Central memory CD8-positive, alpha-beta T cell (primary cell): ENCODE results near the gene BICC1.
A peak's percentile ranks its signal among the peaks of the same experiment; 100 is the strongest.

Source experiments
- ATAC-seq: fragments of 150-1000 bp; cut with Tn5 transposase; replicated peaks from 2 replicates; pipeline ENCODE4 v1.10.0; 2022; ENCODE audit warnings: mild to moderate bottlenecking, moderate FRiP score, moderate number of reproducible peaks; ENCODE audit not compliant: poor library complexity, severe bottlenecking; ENCODE audit errors: extremely low read depth
- DNase-seq, 2 donors: peaks; one replicate each; pipeline ENCODE4 v3.0.0; 2021; ENCODE audit warnings: low spot score in 2 of 2
- H3K27ac Mint-ChIP-seq: one replicate; pipeline ENCODE4 v1.8.0; 2022; ENCODE audit warnings: low read depth, mild to moderate bottlenecking, moderate library complexity, mixed read lengths
- H3K27me3 Mint-ChIP-seq: one replicate; pipeline ENCODE4 v1.8.0; 2022; ENCODE audit warnings: mixed read lengths
- H3K36me3 Mint-ChIP-seq: one replicate; pipeline ENCODE4 v1.8.0; 2022; ENCODE audit warnings: mild to moderate bottlenecking, moderate library complexity, mixed read lengths; ENCODE audit not compliant: insufficient read depth
- H3K4me1 Mint-ChIP-seq: one replicate; pipeline ENCODE4 v1.8.0; 2022; ENCODE audit warnings: mixed read lengths
- H3K4me3 Mint-ChIP-seq: one replicate; pipeline ENCODE4 v1.8.0; 2022; ENCODE audit warnings: mild to moderate bottlenecking, moderate library complexity, mixed read lengths
- H3K9me3 Mint-ChIP-seq: one replicate; pipeline ENCODE4 v1.8.0; 2022; ENCODE audit warnings: mixed read lengths

Gene BICC1, protein sequence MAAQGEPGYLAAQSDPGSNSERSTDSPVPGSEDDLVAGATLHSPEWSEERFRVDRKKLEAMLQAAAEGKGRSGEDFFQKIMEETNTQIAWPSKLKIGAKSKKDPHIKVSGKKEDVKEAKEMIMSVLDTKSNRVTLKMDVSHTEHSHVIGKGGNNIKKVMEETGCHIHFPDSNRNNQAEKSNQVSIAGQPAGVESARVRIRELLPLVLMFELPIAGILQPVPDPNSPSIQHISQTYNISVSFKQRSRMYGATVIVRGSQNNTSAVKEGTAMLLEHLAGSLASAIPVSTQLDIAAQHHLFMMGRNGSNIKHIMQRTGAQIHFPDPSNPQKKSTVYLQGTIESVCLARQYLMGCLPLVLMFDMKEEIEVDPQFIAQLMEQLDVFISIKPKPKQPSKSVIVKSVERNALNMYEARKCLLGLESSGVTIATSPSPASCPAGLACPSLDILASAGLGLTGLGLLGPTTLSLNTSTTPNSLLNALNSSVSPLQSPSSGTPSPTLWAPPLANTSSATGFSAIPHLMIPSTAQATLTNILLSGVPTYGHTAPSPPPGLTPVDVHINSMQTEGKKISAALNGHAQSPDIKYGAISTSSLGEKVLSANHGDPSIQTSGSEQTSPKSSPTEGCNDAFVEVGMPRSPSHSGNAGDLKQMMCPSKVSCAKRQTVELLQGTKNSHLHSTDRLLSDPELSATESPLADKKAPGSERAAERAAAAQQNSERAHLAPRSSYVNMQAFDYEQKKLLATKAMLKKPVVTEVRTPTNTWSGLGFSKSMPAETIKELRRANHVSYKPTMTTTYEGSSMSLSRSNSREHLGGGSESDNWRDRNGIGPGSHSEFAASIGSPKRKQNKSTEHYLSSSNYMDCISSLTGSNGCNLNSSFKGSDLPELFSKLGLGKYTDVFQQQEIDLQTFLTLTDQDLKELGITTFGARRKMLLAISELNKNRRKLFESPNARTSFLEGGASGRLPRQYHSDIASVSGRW

DNA sequence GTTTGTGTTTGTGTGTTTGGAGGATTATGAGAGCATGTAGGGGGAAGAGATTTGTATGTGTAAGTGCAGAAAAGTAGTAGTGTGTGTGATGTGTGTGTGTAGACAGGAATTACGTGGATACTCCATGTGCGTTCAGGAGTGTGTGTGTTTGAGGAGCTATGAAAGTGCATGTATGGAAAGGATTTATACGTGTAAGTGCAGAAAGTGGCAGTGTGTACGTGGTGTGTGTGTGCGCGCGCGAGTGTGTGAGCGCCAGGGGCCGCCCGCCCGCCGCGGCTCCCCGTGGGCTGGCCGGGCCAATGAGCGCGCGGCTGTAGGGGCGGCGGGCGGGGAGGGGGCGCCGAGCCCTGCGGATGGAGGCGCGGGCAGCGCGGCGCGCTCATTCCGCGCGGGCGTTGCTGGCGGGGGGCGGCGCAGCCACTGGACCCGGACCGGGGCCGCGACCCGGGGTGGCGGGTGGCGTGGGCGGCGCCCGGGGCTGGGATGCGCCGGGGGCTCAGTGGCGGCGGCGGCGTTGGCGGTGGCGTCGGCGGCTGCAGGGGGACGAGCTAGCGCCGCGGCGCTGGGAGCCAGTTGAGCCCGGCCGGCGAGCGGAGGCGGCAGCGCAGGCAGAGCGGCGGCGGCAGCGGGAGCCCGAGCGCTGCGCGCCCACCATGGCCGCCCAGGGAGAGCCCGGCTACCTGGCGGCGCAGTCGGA lies at the start of gene BICC1:
TSS of gene BICC1 (plus strand) at position 382 of the 697 bp plus-strand sequence. CDS start at position 654, 272 bp downstream.
- Mint-ChIP-seq H3K36me3 (peaks cover 2% of the 10 kb centered on the region), H3K27me3 (peaks cover 23% of the 10 kb centered on the region), H3K4me1 (peaks cover 6% of the 10 kb centered on the region), H3K9me3 (no peaks in the 10 kb centered on the region), H3K27ac (no peak within 1 kb of the TSS), H3K4me3 (peak within 1 kb of the TSS; percentile 51)
- DNase-seq (no peak), ATAC-seq (no peak)

DNA sequence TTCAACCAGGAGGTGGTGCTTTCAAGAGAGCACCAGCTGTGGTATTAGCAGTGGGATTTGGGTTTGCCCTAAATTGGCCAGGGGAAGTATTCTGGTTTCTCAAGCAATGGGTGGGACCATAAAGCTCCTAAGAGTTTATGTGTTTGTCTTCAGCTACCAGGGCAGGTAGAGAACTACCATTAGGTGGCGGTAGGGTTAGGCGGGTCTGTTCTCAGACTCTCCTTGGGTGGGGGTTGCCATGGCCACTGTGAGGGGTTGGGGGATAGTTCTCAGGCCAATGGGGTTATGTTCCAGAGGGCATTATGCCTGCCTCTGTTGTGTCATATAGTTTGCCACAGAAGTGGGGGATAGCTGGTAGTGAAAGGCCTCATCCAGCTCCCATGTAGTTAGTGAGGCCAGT lies 47.7 kb upstream of the BICC1 start:
- DNase-seq (no peak), ATAC-seq (no peak)
- Mint-ChIP-seq H3K4me1 (no peaks in the 10 kb centered on the region), H3K9me3 (peaks cover 6% of the 10 kb centered on the region), H3K27me3 (peaks cover 39% of the 10 kb centered on the region), H3K4me3 (no peak overlapping the region), H3K36me3 (no peaks in the 10 kb centered on the region), H3K27ac (no peak overlapping the region)

DNA sequence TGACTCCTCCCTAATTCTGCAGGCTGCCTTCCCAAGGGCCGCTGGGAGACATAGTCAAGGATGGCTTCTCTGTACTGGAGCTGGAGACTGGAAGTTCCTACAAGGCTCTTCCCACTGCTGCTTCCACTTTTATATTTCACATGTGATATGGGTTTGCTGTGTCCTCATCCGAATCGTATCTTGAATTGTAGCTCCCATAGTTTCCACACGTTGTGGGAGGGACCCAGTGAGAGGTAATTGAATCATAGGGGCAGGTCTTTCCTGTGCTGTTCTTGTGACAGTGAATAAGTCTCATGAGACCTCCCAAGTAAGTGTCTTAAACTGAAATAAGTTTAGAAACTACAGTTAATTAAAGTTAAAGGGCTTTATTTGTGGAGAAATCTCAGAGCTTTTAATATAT lies 47.0 kb upstream of the BICC1 start:
- ATAC-seq (no peak), DNase-seq (no peak)
- Mint-ChIP-seq H3K4me1 (no peaks in the 10 kb centered on the region), H3K9me3 (peaks cover 6% of the 10 kb centered on the region), H3K36me3 (no peaks in the 10 kb centered on the region), H3K4me3 (no peak overlapping the region), H3K27me3 (peaks cover 39% of the 10 kb centered on the region), H3K27ac (no peak overlapping the region)

DNA sequence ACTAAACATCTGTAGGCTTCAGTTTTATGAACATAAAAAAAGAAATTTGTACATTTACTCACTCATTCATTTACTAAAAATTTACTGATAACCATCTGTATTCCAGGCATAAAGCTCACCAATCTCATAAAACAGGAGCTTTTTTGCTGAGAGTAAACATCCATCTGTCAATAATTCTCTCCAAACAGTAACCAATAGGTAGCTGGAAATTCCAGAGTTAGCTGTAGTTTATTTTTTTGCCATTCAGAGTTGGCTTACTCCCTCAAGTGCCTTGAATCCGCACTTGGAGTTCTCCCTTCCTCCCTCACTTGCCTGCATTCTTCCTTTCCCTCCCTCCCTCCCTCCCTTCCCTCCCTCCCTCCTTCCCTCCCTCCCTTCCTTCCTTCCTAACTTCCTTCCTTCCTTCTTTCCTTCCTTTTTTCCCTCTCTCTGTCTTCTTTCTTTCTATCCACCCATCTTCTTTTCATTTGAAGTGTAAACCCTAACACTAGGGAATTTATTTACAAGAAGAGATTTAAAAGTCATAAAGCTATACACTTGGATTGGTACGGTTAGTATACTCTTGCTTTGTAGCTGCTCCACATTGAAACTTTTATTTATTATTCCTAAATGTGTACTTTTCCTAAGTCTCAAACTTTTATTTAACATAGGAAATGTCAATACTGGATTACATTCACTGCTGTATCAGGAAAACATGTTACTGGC lies 44.6 kb upstream of the BICC1 start:
- peaks cover 39% of the 10 kb centered on the region for H3K27me3 Mint-ChIP-seq
- DNase-seq (no peak), ATAC-seq (no peak)
- no peak overlapping the region for H3K27ac Mint-ChIP-seq
- H3K36me3 Mint-ChIP-seq = no peaks in the 10 kb centered on the region
- no peaks in the 10 kb centered on the region for H3K4me1 Mint-ChIP-seq
- no peak overlapping the region for H3K4me3 Mint-ChIP-seq
- peaks cover under 1% of the 10 kb centered on the region for H3K9me3 Mint-ChIP-seq

DNA sequence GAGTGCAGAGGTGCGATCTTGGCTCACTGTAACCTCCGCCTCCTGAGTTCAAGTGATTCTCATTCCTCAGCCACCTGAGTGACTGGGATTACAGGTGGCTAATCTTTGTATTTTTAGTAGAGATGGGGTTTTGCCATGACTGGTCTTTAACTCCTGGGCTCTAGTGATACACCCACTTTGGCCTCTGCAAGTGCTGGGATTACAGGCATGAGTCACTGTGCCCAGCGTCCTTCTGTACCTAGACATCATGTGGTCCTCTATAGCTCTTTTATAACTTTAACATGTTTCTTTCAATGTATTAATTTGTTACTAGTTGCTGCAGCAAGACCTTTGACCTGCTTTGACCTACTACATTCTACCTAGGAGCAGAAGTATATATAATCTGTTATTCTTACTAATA lies 38.7 kb upstream of the BICC1 start:
- no peaks in the 10 kb centered on the region for H3K4me1 Mint-ChIP-seq
- ATAC-seq (no peak), DNase-seq (no peak)
- H3K36me3 Mint-ChIP-seq = no peaks in the 10 kb centered on the region
- H3K27ac Mint-ChIP-seq = no peak overlapping the region
- no peak overlapping the region for H3K4me3 Mint-ChIP-seq
- no peaks in the 10 kb centered on the region for H3K9me3 Mint-ChIP-seq
- peaks cover 7% of the 10 kb centered on the region for H3K27me3 Mint-ChIP-seq

DNA sequence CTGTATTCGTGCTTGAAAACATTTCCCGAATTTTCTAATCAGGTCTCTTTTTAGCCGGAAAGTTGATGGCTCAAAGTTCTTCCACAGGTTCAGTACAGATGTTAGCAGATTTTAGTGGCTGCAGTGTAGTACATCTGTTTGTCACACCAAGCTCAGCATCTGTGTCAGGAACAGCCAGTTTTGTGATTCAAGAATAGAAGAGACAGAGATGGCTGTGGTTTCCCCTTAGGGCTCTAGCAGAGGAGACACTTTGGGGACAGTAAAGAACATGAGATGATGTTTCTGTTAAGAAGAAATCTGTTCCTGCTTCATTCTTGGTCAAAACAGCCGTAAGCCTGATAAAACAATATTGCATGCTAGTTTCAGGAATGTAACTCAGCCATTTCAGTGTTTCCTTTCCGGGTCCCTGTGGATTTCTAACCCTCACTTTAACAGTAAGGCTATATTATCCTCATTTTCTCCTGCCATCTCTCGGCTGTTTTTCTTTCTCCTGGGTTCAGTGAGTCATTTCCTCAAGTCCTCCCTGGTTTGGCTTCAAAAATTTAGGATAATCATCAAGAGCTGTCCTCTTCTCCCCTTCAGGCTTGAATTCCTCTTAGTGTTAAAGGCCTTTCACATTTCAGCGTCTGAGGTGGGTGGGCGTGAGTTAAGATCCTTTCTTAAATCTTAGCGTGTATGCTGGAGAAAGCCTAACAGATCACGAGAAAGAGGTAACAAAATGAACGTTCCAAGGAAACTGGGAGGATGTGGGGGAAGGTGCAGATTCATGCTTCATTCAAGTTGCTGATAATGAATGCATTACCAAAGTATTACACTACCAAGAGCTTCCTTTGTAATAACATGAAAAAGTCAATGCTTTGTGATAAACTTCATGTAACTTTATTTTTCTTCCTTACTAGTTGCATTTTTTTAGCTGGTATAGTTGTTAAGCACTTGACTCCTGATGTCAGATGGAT lies 37.1 kb upstream of the BICC1 start:
- Mint-ChIP-seq H3K27ac (no peak overlapping the region), H3K4me1 (no peaks in the 10 kb centered on the region), H3K27me3 (peaks cover 7% of the 10 kb centered on the region), H3K36me3 (no peaks in the 10 kb centered on the region), H3K9me3 (no peaks in the 10 kb centered on the region), H3K4me3 (no peak overlapping the region)
- DNase-seq (no peak), ATAC-seq (no peak)

DNA sequence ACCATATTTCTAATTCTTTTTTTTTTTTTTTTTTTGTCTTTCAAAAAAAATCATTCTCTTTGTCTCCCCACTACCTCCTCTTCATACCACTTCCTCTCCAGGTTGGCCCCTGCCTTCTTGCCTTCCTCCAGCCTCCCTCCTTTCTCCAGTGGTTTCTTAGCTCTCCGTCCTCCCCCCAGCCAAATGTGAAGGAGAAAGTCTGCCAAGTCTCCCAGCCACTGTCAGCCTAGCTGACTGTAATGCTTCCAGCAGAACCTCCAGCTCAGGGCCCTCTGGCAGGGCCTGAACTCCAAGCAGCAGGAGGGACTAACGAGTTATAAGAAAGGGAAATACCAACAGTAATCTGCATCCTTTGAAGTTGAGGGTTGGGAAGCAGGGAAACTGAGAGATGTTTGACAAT lies 35.5 kb upstream of the BICC1 start:
- Mint-ChIP-seq H3K36me3 (no peaks in the 10 kb centered on the region), H3K4me1 (no peaks in the 10 kb centered on the region), H3K27me3 (peaks cover 16% of the 10 kb centered on the region), H3K9me3 (no peaks in the 10 kb centered on the region), H3K4me3 (no peak overlapping the region), H3K27ac (no peak overlapping the region)
- no peak for DNase-seq
- ATAC-seq = no peak

DNA sequence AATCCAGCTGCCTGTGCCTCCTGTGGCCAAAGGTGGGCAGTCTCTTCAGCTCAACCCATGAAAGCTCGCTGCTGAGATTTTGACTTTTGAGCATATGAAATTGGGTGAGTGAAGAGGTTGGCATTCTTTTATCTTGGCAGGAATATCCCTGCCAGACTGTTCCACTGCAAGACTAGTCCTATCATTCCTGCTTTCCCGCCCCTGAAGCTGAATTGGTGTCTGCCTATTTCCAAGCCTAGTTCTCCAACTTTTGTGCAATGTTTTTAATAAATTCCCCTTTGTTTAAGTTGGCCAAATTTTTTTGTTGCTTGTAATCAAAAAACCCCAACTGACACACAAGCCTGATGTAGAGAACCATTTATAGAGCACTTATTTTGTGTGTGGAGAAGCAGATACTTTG lies 34.8 kb upstream of the BICC1 start:
- no peak for ATAC-seq
- no peaks in the 10 kb centered on the region for H3K36me3 Mint-ChIP-seq
- no peak for DNase-seq
- H3K27ac Mint-ChIP-seq = no peak overlapping the region
- H3K9me3 Mint-ChIP-seq = no peaks in the 10 kb centered on the region
- peaks cover 20% of the 10 kb centered on the region for H3K27me3 Mint-ChIP-seq
- H3K4me3 Mint-ChIP-seq = no peak overlapping the region
- no peaks in the 10 kb centered on the region for H3K4me1 Mint-ChIP-seq

DNA sequence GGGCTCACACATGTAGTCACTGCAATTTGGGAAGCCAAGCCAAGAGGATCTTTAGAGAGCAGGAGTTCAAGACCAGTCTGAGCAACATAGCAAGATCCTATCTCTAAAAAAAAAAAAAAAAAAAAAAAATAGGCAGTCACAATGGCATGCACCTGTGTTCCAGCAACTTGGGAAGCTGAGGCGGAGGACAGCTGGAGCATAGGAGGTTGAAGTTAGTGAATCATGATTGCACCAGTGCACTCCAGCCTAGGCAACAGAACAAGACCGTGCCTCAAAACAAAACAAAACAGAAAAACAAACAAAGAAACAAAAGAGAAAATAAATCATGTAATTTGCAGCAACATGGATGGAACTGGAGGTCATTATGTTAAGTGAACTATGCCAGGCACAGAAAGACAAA lies 33.6 kb upstream of the BICC1 start:
- H3K9me3 Mint-ChIP-seq = no peaks in the 10 kb centered on the region
- H3K36me3 Mint-ChIP-seq = no peaks in the 10 kb centered on the region
- H3K4me3 Mint-ChIP-seq = no peak overlapping the region
- no peaks in the 10 kb centered on the region for H3K4me1 Mint-ChIP-seq
- ATAC-seq (no peak), DNase-seq (no peak)
- H3K27ac Mint-ChIP-seq = no peak overlapping the region
- peaks cover 20% of the 10 kb centered on the region for H3K27me3 Mint-ChIP-seq

DNA sequence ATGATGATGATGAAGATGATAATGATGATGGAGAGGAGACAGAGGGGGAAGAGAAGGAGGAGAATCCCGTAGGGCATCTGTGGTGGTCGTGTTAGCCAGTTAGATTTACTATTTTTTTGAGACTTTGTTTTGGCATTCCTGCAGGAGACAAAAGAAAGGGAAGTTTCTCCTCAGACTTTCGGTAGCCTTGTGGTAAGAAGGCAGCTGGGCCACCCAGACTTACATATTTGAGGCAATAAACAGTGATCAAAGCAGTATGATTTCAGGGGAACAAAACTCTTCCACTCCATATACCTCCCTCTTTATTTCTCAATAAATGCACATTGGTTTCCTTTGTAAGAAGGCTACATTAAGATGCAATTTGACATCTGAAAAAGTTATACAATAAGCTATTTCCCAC lies 32.4 kb upstream of the BICC1 start:
- Mint-ChIP-seq H3K27ac (no peak overlapping the region), H3K4me1 (no peaks in the 10 kb centered on the region), H3K36me3 (no peaks in the 10 kb centered on the region), H3K4me3 (no peak overlapping the region), H3K27me3 (peaks cover 20% of the 10 kb centered on the region), H3K9me3 (no peaks in the 10 kb centered on the region)
- DNase-seq = no peak
- no peak for ATAC-seq

DNA sequence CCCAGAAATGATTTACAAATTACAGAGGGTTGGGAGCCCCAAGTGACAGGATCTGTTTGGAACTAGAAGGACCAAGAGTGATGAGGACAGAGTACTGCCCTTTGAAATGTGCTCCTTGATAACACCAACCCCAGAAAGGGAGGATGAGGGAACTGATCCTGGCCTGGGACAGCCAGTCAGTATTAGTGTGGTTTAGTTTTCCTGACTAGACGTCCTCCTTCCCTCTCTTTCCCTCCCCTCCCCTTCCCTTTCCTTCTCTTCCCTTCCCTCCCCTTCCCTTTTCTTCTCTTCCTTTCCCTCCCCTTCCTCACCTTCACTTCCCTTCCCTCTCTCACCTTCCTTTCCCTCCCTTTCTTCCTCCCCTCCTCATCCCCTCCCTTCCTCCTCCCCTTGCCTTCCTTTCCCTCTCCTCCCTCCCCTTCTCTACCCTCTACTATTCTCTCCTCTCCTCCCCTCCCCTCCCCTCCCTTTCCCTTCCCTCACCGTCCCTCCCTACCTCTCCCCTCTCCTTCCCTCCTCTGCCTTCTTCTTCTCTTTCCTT lies 31.0 kb upstream of the BICC1 start:
- H3K9me3 Mint-ChIP-seq = no peaks in the 10 kb centered on the region
- DNase-seq (no peak), ATAC-seq (no peak)
- H3K36me3 Mint-ChIP-seq = no peaks in the 10 kb centered on the region
- H3K27ac Mint-ChIP-seq = no peak overlapping the region
- H3K4me1 Mint-ChIP-seq = no peaks in the 10 kb centered on the region
- no peak overlapping the region for H3K4me3 Mint-ChIP-seq
- H3K27me3 Mint-ChIP-seq = peaks cover 20% of the 10 kb centered on the region
